Measurements from ENCODE around the gene MICAL1. TPM values are rescaled to one million over a fixed set of nuclear protein-coding genes. Genes with fewer than 3 reads are reported as not detected.
A peak's percentile ranks its signal among the peaks of the same experiment; 100 is the strongest.

The MICAL1 gene
- total and polyA plus RNA-seq, 2 donors (not counting 3 experiments of a cell fraction or from before 2014, with no cell fraction given) = 36.5 to 39.4 TPM

GRCh38 chr6:109397020-109397419 is 58.6 kb downstream of the MICAL1 start:
- H3K9me1 ChIP-seq (replicated peaks; ENCODE audit: control insufficient read depth, extremely low read depth, insufficient read depth, low read length) = no peaks in the 10 kb centered on the region
- no peaks in the 10 kb centered on the region for H4K20me1 ChIP-seq (replicated peaks; ENCODE audit: control insufficient read depth, extremely low read depth, insufficient read depth, low read length)
- H3K27ac ChIP-seq (ENCODE audit: insufficient read depth, low read depth, low read length) = no peak overlapping the region
- POLR2A ChIA-PET = no interaction called here
- no peak overlapping the region for H3K4me3 ChIP-seq (replicated peaks in 1 of 3; ENCODE audit: insufficient read depth in 1 of 3, low read depth in 1 of 3, low read length in 3 of 3)
- FAIRE-seq (no peak), DNase-seq (ENCODE audit: low read depth, low spot score) (peak; percentile 35)
- H3K36me3 ChIP-seq (ENCODE audit: control insufficient read depth in 2 of 2, extremely low read depth in 1 of 2, insufficient read depth in 2 of 2, low read length in 2 of 2) = no peaks in the 10 kb centered on the region
- TF ChIP-seq JUN (IDR thresholded peaks at IDR 0.05; ENCODE audit: borderline replicate concordance, insufficient read depth, insufficient read length, low read depth) (no peak), MYC (IDR thresholded peaks at IDR 0.05; ENCODE audit: low read depth, low read length) (no peak), CTCF (IDR thresholded peaks at IDR 0.05; ENCODE audit: extremely low read depth in 1 of 2, insufficient read depth in 1 of 2, low read depth in 1 of 2, low read length in 2 of 2) (no peak), POLR2AphosphoS5 (IDR thresholded peaks at IDR 0.05; ENCODE audit: insufficient read depth, low read depth, low read length) (no peak), MAX (IDR thresholded peaks at IDR 0.05; ENCODE audit: insufficient read depth, insufficient read length) (no peak), FOS (IDR thresholded peaks at IDR 0.05; ENCODE audit: borderline replicate concordance, insufficient read depth, low read length) (no peak), GATA2 (IDR thresholded peaks at IDR 0.05; ENCODE audit: insufficient read depth, insufficient read length, low read depth, low read length) (no peak), POLR2A (IDR thresholded peaks at IDR 0.05; ENCODE audit: low read depth, low read length) (no peak), EZH2 (IDR thresholded peaks at IDR 0.05; ENCODE audit: borderline replicate concordance, low read depth, low read length, severe bottlenecking) (no peak)
- no peaks in the 10 kb centered on the region for H3K9me3 ChIP-seq (replicated peaks; ENCODE audit: control insufficient read depth, insufficient read depth, low read length)
- no TSS peak for BruUV-seq (replicated peaks)
- intact Hi-C loops (cut with micrococcal nuclease) (no loop called here), dilution Hi-C loops (cut with MboI; ENCODE audit: extremely low pct_ligation_motif_present, low sequenced_read_pairs) (no loop called here)
- no peaks in the 10 kb centered on the region for H3K4me1 ChIP-seq (ENCODE audit: control insufficient read depth, extremely low read depth, insufficient read depth, low read length)
- no peak overlapping the region for H2AFZ ChIP-seq (ENCODE audit: low read depth, low read length)
- H3K9ac ChIP-seq (replicated peaks; ENCODE audit: extremely low read depth, insufficient read depth, low read length) = no peak overlapping the region
- H3K4me2 ChIP-seq (ENCODE audit: insufficient read depth, low read length) = no peak overlapping the region
- CTCF ChIA-PET = interaction anchor here (0.6 to 3.1 kb wide), 5 partner anchors 13 to 321 kb away, joined by 3 to 41 read pairs (median 6); no protein-coding TSS in a partner anchor
- no peaks in the 10 kb centered on the region for H3K79me2 ChIP-seq (ENCODE audit: control insufficient read depth, insufficient read depth, low read length)
- no peaks in the 10 kb centered on the region for H3K27me3 ChIP-seq (ENCODE audit: control insufficient read depth in 2 of 2, insufficient read depth in 2 of 2, low read length in 2 of 2)
